ENCODE measurements around the gene RYR3.
A peak's percentile ranks its signal among the peaks of the same experiment; 100 is the strongest.

RYR3 gene

DNA sequence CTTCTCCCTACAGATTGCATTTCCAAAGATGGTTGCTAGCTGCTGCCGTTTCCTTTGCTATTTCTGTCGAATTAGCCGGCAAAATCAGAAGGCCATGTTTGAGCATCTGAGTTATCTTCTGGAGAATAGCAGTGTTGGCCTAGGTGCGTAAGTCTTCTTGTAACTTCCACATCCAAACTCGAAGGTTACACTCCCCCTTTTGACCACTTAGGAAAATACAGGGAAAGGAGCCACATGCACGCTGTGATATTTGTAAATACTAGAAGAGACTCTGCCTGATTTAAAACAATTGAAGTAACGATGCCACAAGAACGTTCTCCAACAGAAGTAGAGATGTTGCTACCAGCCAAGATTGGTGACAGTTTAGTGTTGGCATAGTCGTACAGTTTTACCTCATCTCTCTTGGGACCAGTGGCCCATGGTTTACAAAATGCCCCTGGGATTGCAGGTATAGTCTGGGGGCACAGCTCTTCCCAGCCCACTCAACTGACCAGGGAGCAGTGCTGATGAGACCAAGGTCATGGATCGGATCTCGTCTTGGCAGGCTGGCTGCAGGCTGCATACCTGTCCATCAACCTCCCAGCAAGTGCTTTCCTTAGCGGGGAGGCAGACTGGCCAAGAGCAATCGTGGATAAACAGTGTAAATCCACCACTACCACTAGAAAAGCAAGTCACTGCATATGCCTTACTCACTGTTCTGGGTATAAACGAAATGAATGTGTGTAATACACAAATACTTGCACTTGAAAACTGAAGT is 389.1 kb downstream of the RYR3 start:
- DNase-seq (ENCODE audit: low read depth in 3 of 3, low spot score in 1 of 3) = no peak

DNA sequence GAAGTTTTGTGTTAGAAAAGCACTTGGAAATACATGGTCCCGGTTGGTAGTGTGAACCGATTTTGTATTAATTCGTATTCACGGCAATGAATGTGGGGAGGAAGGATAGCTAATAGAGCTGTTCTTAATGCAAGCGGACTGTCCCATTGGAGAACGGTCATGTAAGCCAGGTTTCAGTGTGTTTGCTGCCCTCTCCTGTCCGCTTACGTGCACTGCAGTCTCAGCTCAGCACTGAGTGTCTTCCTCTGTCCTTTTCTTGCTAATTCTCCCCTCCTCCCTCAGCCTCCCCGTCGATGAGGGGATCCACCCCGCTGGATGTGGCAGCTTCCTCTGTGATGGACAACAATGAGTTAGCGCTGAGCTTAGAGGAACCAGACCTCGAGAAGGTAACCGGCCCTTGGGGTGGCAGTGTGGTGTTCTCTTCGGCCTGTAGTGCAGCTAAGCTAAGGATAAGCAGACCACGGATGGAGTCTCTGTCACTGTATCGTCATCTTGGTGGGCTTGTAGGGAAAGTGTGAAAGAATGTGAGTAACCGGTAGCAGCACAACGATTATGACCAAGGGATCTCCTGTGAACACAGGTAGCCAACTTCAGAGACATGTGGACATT is 390.0 kb downstream of the RYR3 start:
- DNase-seq (ENCODE audit: low read depth in 3 of 3, low spot score in 1 of 3) = peak in 2 of 3 donors; percentile 18 to 48

DNA sequence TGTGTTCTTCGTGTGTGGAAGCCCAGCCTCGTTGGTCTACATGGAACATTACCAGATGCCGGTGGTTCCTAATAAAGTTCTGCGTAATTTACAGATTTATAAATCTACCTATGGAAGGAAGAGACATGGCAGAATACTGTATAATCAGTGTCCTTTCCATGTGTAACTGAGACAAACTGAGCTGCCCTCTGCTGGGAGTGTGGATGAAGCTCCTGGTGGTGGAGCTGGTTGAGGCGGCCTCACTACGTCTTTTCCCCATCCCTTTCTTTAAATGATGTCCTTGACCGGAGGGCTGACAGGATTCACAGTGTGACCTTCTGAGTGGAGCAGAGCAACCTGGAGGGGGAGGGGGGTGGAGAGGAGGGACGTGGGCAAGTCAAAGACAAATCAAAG is 390.5 kb downstream of the RYR3 start:
- DNase-seq (ENCODE audit: low read depth in 3 of 3, low spot score in 1 of 3) = no peak

DNA sequence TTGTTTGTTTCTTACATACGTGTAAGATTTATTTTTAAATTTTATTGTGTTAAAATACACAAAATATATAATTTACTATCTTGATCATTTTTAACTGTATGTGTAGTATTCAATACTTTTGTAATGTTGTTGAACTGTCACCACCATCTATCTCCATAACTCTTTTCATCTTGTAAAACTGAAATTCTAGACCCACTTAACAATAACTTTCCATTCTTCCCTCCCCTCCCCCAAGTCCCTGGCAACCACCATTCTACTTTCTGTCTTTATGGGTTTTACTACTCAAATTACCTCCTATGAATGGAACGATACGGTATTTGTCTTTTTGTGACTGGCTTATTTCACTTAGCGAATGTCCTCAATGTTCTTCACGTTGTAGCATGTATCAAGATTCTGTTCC is 395.4 kb downstream of the RYR3 start:
- no peak for DNase-seq (ENCODE audit: low read depth in 3 of 3, low spot score in 1 of 3)

DNA sequence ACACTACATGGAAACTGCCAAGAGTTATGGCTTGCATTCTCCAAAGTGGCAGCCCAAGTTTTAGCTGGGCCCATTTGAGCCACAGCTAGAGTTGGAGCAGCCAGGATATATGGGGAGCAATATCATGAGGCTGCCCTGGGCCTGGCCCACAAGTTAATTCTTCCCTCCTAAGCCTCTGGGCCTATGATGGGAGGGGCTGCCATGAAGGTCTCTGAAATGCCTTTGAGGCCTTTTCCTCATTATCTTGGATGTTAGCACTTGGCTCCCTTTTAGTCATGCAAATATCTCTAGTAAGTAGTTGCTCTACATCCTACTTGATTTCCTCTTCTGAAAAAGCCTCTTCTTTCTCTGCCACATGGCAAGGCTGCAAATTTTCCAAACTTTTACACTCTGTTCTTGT is 400.0 kb downstream of the RYR3 start:
- no peak for DNase-seq (ENCODE audit: low read depth in 3 of 3, low spot score in 1 of 3)

DNA sequence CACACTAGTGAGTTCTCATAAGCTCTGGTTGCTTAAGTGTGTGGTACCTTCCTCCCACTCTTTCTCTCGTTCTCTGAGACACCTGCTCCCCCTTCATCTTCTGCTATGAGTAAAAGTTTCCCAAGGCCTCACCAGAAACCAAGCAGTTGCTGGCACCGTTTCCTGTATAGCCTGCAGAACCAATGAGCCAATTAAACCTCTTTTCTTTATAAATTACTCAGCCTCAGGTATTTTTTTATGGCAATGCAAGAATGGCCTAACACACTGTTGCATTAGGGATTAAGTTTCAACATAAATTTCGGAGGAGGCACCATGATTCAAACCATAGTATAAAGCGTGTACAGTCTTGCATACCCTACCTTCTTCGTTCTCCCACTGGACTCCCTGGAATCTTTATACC is 405.3 kb downstream of the RYR3 start:
- no peak for DNase-seq (ENCODE audit: low read depth in 3 of 3, low spot score in 1 of 3)

DNA sequence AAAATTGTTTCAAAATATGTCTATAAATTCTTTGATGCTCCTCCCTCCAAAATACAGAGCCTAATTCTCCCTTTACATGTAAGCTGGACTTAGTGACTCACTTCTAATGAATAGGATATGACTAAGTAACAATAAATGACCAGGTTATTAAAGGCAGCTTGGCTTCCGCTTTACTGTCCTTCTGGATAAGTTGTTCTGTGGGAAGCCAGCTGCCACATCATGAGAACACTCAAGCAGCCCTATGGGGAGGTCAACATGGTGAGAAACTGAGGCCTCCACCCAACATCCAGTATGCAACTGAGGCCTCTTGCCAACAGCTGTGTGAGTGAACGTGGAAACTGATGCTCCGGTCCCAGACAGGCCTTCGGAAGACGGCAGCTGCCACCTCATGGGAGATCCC is 410.2 kb downstream of the RYR3 start:
- DNase-seq (ENCODE audit: low read depth in 3 of 3, low spot score in 1 of 3) = no peak

DNA sequence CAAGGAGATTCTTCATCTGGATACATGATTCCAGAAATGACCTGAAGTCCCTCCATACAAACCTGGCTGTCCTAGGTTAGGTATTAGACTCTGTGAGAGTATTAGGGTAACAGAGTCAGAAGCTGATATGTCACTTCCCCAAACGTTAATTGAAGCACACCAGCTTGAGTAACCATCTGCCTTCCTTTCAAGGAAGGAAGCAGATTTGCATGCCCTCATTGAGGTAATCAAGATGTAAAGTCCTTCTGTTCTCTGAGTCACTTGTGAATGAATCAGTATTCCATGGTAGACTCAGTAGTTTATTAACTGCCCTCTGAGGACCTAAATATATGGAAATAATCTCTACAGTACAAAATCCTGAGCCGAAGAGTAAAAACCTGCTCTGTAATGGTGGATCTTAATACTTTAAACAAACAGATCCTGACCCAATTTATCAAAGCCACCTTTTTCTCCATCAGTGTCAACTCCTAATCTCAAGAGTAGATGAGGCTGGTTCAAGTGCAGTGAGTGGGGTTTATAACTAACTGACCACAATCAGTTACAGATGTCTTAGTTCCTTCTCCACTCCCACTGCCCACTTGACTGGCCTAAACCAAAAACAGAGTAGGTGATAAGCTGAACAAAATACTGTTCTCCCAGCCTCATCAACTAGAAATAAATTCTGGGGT is 411.4 kb downstream of the RYR3 start:
- DNase-seq (ENCODE audit: low read depth in 3 of 3, low spot score in 1 of 3) = no peak

DNA sequence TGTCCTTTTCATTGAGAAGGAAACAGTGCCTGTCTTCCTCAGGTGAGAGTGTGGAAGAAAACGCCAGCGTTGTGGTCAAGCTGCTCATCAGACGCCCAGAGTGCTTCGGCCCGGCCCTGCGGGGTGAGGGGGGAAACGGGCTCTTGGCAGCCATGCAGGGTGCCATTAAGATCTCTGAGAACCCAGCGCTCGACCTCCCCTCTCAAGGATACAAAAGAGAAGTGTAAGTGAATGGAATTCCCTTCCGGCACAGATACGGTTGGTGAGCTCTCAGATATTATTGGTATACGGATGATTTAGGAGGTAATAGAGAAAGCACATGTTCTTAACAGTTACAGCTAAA is 411.9 kb downstream of the RYR3 start:
- no peak for DNase-seq (ENCODE audit: low read depth in 3 of 3, low spot score in 1 of 3)

DNA sequence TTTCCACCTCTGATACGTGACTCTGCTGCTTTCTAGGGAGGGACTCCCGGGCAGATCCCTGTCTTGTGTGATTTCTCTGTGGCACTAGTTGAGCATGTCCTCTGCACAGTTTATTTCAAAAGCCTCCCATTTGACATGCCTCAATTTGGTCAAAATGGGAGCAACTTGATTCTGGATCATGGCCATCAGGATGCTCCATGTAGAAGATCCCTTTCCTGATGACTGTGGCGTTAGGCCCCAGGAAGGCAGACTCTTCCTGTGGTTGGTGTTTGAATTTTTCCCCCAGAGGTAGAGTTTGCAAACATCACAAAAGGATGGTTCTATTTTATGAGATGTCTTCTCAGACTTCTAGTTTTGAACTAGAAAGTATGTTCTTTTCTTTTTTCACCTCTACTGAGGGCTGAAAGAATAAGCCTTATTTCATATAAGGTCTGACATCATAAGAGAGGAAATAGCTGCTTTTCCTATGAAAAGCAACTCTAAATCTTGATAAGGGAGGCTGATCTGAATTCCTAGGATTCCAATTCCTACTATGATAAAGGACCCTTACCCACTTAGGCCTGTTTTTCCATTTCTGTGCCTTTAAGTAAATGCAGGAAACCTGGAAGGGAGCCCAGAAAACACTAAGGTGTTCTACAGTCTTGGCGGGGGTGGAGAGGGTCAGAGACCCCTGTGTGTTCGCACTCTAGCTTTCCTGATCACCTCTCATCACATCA is 413.7 kb downstream of the RYR3 start:
- no peak for DNase-seq (ENCODE audit: low read depth in 3 of 3, low spot score in 1 of 3)

DNA sequence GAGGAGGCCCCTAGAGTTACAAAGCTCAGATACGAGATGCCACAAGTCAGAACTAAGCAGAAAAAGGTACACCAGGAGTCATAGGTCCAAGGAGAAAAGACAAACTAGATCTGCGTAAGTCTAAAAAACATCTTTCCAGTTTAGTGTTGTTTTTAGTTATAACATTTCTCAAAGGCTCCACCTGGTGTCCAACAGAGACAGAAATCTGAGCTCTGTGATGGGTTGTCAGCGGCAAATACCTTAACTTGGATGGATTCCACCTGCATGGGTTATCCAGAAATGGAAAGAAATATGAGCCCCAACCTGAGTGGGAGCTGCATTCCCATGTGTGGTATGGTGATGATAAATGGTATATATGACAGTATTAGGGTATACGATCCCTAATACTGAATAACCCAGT is 418.9 kb downstream of the RYR3 start:
- DNase-seq (ENCODE audit: low read depth in 3 of 3, low spot score in 1 of 3) = no peak

DNA sequence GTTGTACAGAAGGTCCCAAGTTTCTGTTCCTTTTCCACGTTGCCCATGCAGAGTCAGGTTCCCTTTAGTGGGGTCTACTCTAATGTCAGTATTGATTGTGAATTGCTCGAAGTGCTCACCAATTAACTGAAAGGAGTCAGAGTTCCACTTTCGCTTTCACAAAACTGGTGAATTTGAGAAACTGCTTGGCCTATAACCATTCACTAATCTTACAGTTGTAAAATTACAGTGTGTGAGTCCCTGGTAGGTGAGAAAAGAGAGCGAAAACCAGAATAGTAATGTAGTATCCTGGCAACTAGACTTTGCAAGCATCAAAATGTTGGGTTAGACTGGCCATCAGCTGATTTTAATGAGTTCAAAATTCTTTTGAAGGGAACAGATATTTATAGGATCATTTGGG is 420.0 kb downstream of the RYR3 start:
- DNase-seq (ENCODE audit: low read depth in 3 of 3, low spot score in 1 of 3) = no peak

DNA sequence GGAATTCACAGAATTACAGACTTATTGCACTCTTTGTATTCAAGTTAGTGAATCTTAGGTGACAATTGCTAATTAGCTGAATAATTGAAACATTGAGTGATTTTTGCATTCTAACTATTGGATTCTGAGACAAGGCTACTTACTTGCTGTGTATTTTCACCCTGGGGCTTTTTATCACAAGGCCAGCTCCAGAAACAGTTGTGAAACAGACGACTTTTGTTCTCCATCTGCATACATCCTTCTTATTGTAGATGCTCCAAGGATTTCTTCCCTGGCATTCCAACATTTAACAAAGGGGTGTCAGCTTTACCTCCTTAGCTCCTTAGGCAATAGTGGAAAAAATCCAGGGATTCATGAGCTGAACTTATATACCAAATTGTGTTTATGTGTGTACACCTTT is 424.4 kb downstream of the RYR3 start:
- DNase-seq (ENCODE audit: low read depth in 3 of 3, low spot score in 1 of 3) = no peak

DNA sequence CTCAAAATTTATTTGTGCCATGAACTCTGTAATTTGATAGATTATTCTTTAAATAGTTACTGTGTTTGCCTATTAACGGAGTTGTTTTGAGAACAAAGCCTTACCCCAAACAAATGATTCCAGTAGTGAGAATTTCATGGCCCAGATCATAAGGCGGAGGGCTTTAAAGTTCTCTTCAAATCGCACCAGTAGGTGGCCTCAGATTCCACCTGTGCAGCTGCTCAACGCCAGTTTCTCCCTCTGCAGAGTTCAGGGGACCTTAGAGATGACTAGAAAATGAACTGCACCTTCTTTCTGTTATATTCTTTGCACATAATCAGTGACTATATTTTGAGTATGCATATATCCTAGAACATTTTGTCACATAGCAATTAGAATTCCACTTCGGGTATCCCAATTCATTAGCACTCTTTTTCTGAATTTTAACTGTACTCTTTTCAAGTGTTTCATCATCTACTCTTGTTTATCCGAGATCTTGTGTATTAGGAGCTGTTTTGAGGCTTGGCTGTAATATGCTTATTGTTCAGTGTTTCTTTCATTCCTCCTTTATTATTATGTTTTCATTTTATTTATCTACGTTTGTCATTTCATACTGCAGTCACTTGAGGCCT is 425.0 kb downstream of the RYR3 start:
- no peak for DNase-seq (ENCODE audit: low read depth in 3 of 3, low spot score in 1 of 3)

DNA sequence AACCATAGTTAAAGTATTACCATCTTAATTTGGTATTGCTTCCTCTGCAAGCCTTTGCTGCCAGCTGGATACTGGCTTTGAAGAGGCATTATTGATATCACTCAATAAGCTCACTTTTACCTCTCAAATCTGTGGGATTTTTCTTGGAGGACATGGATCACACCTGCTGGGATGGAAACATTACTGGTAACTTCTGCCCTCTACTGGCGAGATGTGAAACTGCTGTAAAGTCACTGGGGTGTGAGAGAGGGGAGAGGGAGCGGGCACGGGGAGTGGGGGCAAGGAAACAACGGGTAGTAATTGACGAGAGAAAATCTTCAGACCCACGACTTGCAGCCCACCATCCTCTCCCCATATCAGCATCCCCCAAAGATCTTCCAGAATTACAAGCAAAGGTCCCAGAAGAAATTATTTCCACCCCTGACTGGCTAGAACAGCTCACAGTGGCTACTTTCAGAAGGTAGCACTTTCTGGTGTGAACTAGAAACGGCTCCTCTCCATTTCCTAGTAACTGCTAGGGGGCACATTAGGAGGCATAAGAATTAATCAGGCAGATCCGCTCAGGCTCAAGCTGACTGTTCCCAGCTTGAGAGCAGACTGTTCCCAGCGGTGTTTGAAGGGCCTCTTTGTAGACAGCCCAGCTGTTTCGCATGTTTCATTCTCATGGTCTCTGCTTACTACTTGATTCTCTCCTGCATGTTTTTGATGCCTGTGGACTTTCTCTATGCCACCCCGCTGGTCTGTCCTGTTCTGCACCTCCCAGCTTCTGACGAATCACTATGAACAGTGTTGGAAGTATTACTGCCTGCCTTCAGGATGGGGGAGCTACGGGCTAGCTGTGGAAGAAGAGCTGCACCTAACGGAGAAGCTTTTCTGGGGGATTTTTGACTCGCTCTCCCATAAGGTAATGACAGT is 427.2 kb downstream of the RYR3 start:
- no peak for DNase-seq (ENCODE audit: low read depth in 3 of 3, low spot score in 1 of 3)

DNA sequence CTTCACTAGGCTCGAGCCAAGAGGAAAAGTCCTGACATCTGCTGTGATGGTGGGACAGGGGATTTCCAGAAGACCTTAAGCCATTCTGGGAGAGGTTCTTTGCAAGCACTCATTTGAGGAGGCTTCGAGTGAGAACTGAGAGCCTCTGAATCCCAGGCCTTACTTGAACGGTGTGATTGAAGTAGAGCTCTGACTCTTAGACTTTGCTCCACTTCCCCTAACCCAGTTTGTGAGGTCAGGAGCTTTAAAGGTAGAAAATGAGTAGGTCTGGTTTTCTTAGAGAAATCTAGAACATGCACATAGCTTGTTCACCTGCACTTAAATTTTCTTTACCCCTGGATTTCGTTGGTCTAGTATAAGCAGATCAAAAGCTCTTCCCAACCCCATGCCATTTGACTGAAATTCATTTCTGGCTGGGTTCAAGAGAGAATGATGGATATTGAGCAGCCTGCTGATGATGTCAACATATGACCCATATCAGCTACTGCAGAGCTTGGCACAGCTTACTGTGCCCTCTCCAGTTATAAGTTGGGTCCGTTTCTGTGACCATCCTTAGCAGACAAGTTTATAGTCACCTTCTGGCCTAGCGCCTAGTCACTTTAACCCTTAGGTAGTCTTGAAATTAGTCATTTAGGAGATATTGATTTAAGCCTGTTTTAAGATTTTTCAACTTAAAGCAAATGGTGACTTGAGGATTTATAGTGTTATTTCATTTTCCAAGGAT is 428.3 kb downstream of the RYR3 start:
- DNase-seq (ENCODE audit: low read depth in 3 of 3, low spot score in 1 of 3) = no peak

DNA sequence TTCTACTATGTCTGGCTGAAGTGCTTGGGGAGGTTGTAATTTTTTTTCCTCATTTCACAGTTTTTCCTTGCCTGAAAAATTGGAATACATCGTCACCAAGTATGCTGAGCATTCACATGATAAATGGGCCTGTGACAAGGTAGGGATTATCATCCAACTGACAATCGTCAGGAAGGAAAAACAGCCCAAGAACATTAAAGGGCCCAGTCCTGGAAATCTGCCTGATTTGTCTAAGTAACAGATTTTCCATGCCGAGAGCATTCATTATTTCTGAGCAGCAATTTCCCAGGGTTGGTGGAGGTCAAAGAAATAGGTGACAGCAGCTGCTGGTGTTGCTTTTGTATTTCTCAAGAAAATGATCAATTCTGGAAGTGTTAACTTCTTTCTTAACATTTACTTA is 431.5 kb downstream of the RYR3 start:
- DNase-seq (ENCODE audit: low read depth in 3 of 3, low spot score in 1 of 3) = no peak

DNA sequence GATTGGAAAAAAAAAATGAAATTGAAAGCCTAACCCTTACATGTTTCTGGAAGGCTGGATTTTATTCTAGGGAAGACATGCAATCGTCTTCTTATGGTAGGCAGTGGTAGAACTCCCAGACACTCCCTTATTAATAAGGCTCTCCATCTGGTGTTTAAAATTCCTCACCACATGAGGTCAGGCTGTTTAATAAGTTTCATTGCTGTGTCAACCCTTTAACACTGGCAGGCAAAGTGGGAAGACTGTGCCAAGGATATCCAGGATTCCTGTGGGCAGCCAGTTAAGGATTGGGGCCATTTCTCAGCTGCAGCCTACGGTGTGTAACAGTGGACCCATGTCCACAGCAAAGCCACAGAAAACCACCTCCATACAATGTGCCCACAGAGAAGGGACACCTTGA is 432.0 kb downstream of the RYR3 start:
- no peak for DNase-seq (ENCODE audit: low read depth in 3 of 3, low spot score in 1 of 3)

DNA sequence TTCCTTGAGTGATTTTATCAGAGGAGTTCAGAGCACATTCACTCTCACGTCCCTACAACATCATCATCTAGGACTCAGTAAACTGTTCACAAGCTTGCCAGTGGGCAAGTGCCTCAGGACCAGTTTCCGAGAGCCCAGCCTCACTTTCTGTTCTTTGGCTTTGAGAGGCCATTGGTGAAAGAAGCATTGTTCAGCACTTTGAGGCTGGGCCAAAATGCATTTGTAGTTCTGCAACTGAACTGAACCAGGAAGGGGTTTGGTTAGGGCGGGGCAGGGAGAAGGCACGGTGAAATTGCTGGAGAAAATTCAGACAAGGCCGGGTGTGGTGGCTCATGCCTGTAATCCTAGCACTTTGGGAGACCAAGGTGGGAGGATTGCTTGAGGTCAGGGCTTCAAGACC is 435.4 kb downstream of the RYR3 start:
- DNase-seq (ENCODE audit: low read depth in 3 of 3, low spot score in 1 of 3) = no peak

DNA sequence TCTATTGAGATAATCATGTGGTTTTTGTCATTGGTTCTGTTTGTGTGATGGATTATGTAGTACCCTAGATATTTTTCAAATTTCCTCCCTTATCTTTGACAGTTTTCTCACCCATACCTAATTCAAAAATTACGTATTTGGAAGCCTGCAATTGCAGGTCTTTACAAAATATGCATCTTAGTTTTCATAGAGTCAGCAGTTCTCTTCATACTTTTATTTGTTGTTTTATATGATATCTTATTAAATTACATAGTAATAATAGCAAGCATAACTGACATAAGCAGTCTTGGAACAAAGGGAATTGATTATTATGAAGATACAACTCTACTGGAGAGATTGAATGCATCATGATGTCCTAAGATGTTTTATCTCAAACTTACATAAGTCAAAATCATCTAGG is 442.2 kb downstream of the RYR3 start:
- DNase-seq (ENCODE audit: low read depth in 3 of 3, low spot score in 1 of 3) = no peak

All from stimulated activated CD4-positive, alpha-beta T cell treated with anti-CD3 and anti-CD28 coated beads, TNF-alpha, amount 100 ng/mL, for 1 hour (primary cell).